Fibroblast of mammary gland (primary cell): ENCODE measurements around the gene ATP2C1.
"Not testable (repeated sequence)": the region's sequence is repeated elsewhere in the genome, so short reads cannot be mapped to it uniquely, and the experiment has no call there.

Experiments used
- DNase-seq: peaks from one replicate; pipeline ENCODE4 v3.0.0-alpha.2; 2010; ENCODE audit warnings: low read depth
- H3K4me3 ChIP-seq: 2 replicates; pipeline ENCODE4 v1.5.1; 2011; ENCODE audit warnings: low read depth, mild to moderate bottlenecking, low read length, moderate library complexity; ENCODE audit not compliant: control insufficient read depth
- TF ChIP-seq, protein P1 (sequence below): conservative IDR thresholded peaks from 2 replicates; pipeline ENCODE4 v1.5.1; 2011; ENCODE audit warnings: low read depth, low read length, inconsistent platforms; ENCODE audit not compliant: control insufficient read depth, insufficient read depth

Gene ATP2C1

DNA sequence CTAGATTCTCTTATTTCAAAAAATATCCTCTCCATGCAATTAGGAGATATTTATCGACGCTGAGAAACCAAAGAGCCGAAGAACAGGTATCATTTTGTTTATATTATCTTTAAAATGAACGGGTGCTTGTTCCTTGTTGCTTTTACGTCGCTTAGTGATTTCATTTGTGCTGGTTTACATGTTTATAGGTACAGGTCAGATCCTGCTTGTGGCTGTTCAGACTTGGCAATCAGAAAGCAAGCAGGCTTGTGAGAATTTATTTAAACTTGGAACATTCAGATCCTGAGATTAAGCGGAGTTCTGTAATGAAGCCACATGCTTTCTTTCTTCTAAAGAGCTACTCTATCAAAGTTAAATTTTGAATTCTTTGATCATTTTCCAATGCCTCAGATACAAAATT lies 43.0 kb upstream of the ATP2C1 start:
- TF ChIP-seq, protein P1, sequence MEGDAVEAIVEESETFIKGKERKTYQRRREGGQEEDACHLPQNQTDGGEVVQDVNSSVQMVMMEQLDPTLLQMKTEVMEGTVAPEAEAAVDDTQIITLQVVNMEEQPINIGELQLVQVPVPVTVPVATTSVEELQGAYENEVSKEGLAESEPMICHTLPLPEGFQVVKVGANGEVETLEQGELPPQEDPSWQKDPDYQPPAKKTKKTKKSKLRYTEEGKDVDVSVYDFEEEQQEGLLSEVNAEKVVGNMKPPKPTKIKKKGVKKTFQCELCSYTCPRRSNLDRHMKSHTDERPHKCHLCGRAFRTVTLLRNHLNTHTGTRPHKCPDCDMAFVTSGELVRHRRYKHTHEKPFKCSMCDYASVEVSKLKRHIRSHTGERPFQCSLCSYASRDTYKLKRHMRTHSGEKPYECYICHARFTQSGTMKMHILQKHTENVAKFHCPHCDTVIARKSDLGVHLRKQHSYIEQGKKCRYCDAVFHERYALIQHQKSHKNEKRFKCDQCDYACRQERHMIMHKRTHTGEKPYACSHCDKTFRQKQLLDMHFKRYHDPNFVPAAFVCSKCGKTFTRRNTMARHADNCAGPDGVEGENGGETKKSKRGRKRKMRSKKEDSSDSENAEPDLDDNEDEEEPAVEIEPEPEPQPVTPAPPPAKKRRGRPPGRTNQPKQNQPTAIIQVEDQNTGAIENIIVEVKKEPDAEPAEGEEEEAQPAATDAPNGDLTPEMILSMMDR, result no peak
- H3K4me3 ChIP-seq, result no peak overlapping the region
- DNase-seq, result no peak

- DNase-seq, result no peak
- TF ChIP-seq, protein P1, result no peak
- H3K4me3 ChIP-seq, result no peak overlapping the region
These were observed 42.6 kb upstream of the ATP2C1 start for GRCh38 chr3:130851277-130851676.

GRCh38 chr3:130853581-130853980 lies 40.3 kb upstream of the ATP2C1 start:
- TF ChIP-seq, protein P1, result no peak
- no peak for DNase-seq
- no peak overlapping the region for H3K4me3 ChIP-seq

DNA sequence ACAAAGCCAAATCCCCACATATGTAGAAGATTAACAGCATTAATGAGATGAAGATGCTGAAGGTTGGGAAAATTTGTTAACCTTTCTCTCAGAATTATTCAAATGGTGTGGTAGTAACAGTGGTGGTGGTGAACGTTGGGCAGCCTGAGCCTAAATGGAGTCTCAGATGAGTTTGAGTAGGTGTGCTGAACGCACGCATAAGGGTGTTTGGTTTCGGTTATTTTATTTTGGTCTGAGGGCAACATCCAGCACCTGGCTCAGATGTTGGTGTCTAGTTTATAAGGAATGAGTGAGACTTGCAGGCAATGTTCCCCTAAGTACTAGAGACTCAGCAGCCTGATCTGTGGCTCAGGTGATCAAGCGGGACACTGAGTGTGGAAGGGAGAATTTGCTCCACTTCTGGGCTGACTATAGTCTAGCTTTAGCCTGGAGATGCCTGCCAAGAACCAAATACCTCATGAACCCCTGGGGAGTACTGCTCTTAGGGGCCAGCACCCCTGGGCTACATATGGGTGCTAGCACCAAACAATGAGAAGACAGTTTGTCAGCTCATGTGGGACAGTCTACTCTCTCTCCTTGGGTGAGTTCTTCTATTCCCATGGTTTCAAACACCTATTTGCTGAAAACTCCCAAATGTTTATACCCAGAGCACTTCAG lies 39.5 kb upstream of the ATP2C1 start:
- TF ChIP-seq, protein P1, result no peak
- no peak for DNase-seq
- H3K4me3 ChIP-seq, result no peak overlapping the region

DNA sequence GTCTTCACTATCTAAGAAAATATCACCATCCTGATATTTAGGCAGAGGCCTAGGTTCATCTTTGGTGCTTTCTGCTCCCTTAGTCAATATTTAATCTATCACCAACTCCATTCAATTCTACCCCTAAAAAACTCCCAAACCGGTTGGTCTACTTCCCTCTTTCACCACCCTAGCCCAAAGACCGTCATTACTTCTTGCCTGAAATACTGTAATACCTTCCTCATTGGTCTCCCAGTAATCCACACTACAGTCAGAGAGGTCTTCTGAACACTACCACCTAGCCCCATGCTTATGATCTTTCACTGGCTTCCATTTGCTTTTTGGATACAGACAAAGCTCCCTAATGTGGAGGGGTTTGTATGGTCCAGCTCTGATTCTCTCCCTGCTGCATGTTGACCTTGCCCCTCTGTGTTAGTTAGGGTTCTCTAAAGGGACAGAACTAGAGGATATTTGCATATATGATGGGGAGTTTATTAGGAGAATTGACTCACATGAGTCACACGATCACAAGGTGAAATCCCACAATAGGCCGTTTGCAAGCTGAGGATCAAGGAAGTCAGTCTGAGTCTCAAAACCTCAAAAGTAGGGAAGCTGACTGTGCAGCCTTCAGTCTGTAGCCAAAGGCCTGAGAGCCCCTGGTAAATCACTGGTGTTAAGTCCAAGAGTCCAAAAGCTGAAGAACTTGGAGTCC lies 36.4 kb upstream of the ATP2C1 start:
- no peak overlapping the region for H3K4me3 ChIP-seq
- DNase-seq, result no peak
- TF ChIP-seq, protein P1, result no peak

DNA sequence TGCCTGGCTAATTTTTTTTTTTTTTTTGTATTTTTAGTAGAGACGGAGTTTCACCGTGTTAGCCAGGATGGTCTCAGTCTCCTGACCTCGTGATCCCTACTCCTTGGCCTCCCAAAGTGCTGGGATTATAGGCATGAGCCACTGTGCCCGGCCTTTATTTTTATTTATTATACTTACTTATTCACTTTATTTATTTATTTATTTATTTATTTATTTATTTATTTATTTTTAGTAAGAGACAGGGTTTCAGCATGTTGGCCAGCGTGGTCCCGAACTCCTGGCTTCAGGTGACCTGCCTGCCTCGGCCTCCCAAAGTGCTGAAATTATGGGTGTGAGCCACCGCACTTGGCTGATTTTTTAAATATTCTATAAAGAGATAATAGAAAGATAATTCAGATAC lies 31.8 kb upstream of the ATP2C1 start:
- H3K4me3 ChIP-seq, DNase-seq: not testable (repeated sequence)

DNA sequence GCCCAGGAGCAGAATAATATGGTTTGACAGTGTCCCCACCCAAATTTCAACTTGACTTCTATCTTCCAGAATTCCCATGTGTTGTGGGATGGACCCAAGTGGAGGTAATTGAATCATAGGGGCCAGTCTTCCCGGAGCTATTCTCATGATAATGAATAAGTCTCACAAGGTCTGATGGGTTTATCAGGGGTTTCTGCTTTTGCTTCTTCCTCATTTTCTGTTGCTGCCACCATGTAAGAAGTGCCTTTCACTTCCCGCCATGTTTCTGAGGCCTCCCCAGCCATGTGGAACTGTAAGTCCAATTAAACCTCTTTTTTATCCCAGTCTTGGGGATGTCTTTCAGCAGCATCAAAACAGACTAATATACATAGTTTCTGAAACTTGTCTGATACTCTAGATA lies 28.4 kb upstream of the ATP2C1 start:
- TF ChIP-seq, protein P1, result no peak
- DNase-seq, result no peak
- H3K4me3 ChIP-seq, result no peak overlapping the region
